Ramos (cell line): Measurements from ENCODE around the gene ZNF143.

ENCODE experiments used
- in situ Hi-C: fragments of 300-500 bp; cut with MboI; formaldehyde crosslinking; loops from one replicate; pipeline ENCODE4 v1.14.3; 2022; ENCODE audit warnings: low sequenced_read_pairs; ENCODE audit not compliant: unreplicated experiment

ZNF143 gene

DNA sequence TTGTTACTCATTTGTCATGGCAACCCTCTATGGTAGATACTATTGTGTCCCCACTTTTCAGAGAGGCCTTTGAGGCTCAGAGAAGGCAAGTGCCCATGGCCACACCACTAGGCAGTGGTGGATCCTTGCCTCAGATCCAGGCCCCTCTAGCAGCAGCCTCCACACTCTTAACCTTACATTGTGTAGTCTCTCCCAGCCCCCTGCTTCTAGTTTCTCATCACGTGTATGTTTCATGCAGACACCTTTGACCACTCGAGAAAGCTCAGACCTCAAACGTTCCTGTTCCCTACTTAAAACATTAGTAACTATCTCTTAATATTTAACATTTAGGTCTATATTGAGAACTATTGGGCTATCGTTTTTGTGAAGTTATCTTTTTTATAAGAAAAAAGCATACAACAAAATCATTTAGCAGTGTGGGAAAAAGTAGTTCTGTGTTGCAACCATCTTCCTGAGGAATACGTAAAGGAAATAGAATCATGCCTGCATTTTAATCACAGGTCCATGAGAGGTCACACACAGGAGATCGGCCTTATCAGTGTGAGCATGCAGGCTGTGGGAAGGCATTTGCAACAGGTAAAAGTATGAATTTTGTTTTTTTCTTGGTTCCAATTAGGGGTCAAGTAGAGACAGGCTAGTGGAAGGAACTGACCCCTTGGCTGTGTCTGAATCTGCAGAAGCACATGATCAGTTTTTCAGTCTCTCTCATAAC lies 35.1 kb downstream of the ZNF143 start:
- in situ Hi-C loops = no loop called here

DNA sequence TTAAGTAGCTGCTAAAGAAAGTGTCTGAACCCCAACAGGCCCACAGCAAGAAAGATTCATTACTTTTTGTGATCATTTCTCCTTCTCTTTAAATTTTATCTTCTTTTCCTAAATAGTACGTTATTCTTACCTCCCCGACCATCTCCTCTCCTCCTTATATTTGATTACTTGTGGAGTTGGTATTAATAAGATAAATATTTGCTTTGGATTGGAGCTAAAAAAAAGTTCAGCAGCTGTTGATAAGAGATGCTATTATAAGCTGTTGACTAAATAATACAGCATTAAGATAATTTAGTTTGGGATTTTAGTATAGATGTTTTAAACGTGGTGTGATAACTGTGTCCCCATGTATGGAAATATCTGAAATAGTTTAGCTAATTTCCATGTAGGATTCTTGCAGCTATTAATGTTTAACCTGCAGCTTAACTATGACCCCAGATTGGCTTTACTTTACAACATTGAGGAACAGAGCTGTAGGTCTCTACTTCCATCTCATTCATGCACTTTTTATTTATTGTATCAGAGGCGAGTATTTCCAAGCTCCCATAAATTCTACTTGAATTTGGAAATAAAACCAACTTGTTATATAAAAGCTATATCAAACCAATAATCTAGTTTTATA lies 37.8 kb downstream of the ZNF143 start:
- in situ Hi-C loops = no loop called here

DNA sequence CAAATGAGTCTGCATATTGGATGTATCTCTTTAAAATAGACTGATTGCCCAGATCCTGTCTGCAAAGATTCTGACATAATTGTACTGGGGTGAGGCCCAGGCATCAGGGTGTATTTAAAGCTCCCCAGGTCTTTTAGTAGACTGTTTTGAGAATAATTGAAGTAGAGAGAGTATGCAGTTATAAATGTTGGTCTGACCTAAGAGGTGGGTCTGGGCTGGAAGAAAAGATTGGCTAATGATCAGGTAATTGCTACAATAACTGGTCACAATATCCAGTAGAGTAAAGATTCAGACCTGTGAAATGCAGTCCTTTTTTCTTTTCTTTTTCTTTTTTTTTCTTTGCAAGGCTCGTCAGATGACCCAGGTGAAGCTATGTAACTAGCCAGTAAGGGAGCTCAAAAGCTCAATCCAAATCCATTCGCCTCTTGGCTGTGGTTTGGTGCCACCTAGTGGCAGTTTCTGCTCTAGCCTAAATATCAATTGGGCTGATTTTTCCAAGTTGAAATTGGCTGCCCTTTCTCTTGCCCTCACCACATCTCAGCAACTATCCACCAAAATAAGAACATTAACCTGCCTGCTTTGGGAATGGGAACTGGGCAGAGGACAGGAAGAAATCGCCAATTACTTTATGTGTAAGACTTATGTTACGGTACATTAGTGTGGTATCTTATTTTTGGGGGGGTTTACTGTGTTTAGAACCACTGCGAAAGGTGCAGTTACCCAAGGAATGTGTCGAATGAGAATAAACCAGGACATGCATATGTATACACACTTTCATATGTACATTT lies 45.9 kb downstream of the ZNF143 start:
- in situ Hi-C loops = loop anchor here (10.0 to 25.0 kb wide), 2 partner anchors 342 to 456 kb away; no protein-coding TSS in a partner anchor

DNA sequence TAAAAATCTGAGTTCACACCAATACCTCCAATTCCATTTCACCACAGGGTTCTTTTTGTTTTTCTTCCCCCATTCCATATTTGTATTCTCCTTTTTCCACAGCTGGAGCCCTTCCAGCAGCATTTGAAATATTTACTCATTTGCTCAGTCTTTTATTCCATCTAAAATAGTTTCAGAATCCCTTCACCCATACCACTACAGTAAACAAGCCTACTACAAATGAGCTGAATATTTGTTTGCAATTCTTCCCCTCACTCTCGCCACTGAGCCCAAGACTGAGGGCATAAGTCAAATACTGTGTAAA lies 46.4 kb downstream of the ZNF143 start:
- in situ Hi-C loops = loop anchor here (10.0 to 25.0 kb wide), 2 partner anchors 342 to 455 kb away; no protein-coding TSS in a partner anchor

DNA sequence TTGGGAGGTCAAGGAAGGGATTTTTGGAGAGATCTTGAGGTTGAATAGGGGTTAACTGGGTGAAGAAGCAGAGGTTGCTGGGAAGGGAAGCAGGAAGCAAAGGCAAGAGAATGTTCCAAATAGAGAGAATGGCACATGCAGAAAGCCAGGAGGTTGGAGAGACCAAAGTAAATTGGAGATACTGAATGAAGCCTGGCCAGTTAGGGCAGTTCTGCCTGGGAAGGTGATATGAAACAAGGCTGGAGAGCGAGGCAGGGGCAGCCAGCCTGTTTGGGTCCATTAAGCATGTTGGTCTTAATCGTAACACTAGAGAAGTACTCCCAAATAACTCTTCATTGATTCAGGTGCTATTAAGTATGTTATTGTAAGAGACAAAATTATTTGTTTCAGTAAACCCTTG lies 48.2 kb downstream of the ZNF143 start:
- in situ Hi-C loops = loop anchor here (10.0 to 25.0 kb wide), 2 partner anchors 344 to 453 kb away; no protein-coding TSS in a partner anchor

DNA sequence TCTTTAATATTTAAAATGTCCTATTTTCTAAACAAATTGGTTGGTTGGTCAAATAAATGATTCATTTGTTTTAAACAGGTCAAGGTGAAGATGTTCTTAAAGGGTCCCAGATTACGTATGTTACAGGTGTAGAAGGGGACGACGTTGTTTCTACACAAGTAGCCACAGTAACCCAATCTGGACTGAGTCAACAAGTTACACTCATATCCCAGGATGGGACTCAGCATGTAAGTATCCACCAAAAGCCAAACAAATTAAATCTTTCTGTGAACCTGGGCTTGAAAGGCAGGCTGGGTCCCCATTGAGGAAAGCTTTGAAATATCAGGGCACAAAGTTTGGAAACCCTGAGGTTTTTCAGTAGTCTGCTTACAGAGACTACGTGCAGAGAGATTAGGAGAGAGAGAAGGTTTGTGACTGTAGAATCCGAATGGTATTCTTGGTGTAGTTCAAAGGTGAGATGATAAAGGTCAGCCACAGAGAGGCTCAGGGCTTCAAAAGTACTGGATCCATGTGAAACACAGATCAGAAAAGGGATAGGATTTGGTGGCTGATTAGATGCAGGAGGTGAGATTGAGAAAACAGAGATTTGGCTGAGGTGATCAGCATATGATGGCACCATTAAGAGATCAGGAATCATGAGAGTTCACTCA lies 51.7 kb downstream of the ZNF143 start:
- in situ Hi-C loops = loop anchor here (25.0 kb wide), 1 partner anchor 450 kb away; no protein-coding TSS in a partner anchor

DNA sequence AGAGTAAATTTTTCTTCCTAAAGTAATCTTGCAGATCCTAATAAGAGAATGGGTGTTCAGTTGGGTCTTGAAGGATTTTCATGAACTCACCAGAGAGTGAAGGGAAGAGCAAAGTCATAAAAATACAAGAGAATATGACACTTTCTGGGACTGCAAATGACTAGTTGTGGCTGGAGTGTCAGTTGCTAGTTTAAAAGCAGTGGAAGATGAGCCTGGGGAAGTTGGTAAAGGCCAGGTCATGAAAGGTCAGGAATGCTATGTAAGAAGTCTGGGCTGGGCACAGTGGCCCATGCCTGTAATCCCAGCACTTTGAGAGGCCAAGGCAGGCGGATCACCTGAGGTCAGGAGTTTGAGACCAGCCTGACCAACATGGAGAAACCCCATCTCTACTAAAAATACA lies 53.8 kb downstream of the ZNF143 start:
- in situ Hi-C loops = loop anchor here (25.0 kb wide), 1 partner anchor 448 kb away; no protein-coding TSS in a partner anchor

DNA sequence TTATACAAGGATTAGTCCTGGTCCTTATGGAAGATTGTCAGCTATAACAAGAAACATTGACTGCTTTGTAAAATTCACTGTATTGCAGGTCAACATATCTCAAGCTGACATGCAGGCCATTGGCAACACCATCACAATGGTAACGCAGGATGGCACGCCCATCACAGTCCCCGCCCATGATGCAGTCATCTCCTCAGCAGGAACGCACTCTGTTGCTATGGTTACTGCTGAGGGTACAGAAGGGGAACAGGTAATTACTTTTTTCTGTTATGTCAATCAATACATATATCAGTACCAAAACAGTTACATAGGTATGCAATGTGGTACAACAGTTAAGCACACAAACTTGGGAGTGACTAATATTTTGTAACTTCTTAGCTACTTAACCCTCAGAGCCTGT lies 55.3 kb downstream of the ZNF143 start:
- in situ Hi-C loops = loop anchor here (25.0 kb wide), 1 partner anchor 446 kb away; no protein-coding TSS in a partner anchor

DNA sequence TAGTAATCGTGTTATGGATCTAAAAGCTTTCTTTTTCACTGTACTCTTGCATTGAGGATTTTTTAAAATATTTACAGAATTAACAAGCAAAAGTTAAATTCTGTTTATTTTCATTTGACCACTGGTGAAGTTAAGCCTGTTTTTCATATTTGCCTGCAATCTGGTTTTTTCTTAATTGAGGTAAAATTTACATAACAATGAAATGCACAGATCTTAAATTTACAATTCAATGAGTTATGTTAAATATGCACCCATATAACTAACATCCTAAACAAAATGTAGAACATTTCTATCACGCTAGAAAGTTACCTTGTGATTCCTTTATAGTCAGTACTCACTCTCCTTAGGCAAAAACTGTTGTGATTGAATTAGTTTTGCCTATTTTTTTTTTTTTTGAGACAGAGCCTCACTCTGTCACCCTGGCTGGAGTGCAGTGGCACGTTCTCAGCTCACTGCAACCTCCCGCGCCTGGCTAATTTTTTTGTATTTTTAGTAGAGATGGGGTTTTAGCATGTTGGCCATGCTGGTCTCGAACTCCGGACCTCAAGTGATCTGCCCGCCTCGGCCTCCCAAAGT lies 58.1 kb downstream of the ZNF143 start:
- in situ Hi-C loops = loop anchor here (25.0 kb wide), 1 partner anchor 443 kb away; no protein-coding TSS in a partner anchor

DNA sequence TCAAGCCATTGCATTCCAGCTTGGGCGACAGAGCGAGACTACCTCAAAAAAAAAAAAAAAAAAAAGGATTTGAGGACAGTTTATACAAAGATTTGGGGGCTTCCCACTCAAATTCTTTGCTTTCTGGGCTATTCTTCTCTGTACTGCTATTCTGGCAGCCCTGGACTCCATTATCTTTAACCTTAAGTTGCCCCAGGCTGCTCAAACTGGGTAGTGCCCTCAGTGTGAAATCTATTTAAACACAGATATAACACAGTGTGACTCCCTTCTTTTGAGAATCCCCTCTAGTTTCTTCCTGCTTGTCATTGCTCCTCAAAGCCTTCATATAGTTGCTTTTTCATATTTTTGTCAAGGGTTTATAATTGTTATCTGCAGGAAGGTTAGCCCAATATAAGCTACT lies 63.2 kb downstream of the ZNF143 start:
- in situ Hi-C loops = loop anchor here (25.0 kb wide), 1 partner anchor 438 kb away; no protein-coding TSS in a partner anchor

DNA sequence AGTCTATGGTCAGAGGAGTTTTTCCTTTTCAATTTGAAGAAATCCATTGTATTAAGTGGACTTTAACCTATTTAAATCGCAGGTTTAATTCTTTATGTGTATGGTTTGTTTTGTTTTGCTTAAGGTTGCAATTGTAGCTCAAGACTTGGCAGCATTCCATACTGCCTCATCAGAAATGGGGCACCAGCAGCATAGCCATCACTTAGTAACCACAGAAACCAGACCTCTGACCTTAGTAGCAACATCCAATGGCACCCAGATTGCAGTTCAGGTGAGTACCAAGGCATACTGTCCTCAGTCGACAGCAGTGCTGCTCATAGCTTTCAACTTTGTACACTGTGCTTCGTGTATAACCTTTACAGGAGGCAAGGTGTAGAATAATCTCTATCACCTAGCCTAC lies 64.3 kb downstream of the ZNF143 start:
- in situ Hi-C loops = no loop called here

DNA sequence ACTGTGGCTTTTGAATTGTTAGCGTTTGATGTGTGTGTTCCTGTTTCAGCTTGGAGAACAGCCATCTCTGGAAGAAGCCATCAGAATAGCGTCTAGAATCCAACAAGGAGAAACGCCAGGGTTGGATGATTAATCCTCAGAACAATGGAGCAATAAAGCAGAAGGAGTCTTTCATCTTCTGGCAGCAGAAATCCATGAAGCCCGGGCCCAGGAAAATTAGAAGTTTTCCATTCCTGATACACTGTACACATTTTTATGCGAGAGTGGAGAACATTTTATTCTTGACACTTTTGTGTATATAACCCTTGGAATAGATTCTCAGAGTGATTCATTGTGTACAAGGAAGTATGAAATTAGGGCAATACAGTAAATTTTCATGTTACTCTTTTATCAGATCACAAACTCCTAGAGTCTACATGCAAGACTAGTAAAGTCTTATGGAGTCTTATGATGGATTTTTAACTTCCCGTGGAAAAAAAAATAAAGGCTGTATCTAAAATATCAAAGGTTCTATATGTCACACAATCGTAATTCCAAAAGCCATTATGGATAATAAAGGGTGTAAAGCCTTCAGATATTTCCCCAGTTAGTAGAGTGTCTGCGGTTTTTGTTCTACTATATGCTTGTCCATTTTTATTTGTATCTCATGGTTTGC lies 66.8 kb downstream of the ZNF143 start:
- in situ Hi-C loops = no loop called here

DNA sequence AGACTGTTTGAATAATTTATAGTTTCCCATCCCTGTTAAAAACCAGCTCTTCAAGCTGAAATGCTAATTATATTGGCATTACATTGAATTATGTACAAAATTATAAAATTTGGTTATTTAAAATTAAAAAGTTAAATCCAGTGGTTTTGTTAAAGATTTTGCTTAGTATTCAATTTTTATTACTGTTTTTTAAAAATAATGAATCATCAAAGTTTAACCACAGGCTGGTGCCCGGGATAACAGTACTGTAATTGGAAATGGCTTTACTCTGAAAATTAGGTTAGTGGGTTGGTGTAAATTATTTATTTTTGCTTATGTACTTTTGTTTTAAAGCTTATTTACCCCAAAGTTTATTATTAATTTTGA lies 67.3 kb downstream of the ZNF143 start:
- in situ Hi-C loops = no loop called here

DNA sequence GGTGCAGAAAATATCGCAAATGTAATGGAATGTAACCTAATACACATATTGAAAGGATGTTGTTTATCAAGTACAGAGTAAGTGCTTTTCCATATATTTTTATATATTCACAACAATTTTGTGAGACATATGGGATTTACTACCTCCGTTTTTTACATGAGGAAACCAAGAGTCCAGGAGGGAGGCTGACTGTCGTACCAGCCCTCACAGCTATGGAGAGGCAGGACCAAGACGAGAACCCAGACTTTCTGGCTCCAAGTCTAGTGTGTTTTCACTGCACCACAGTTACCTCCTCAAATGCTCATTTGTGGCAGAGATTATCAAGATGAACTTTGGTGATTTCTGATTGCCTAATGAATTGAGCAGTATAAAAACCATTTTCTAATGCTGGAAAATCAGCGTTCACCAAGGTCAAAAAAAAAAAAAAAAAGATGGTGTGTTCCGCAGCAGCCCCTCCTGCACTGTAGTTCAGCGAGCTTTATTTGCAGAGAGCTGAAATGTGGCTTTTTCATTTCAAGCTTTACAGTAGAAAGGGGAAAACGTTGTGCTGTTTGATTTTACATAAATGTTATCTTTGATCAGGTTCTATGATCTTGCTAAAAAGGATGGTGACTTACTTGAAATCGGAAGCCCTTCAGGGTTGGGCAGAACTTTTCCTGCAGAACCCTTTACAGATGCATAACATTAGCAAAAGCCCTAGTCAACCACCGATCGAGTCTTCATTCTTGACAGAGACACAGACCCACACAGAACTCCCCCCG lies 67.9 kb downstream of the ZNF143 start:
- in situ Hi-C loops = no loop called here

DNA sequence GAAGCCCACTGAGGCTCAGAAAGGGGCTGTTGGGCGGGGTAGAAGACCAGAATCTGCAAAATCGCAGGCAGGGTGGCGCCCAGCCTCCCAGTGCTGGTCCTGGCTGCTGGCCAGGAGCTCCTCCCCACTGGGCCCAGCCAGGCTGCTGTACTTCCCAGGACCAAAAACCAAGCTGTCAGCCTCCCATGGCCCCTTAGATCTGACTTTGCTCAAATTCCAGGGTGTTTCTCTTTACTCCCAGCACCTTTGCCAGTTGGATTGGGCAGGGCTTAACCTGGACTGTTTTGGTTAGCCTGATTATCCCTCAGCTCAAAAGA lies 68.5 kb downstream of the ZNF143 start:
- in situ Hi-C loops = no loop called here

DNA sequence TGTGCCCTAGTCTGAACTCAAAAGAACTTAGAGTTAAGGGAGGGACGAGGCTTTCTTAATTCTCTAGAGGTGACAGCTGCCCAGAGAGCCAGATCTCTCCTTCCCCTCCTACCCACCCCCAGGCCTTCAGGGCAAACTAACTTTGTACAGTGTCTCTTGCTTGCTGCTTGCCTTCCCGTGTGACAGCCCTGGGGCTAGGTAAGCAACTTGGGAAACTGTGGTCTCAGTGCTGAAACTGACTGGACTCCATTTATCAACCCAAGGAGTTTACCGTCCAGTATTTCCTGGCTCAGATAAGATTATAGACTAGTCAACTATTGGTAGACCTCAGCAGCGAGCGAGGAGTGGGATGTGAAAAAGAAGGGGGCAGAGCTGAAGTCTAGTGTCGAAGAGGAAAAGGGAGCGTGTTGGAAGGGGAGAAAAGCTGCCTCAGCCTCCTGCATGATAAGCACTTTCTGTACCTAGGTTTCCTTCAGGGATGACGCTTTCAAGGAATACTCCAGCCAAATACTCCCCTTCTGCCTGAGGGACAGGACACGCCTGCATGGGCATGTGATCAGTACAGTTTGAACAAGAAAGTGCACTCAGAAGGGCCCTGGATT lies 69.3 kb downstream of the ZNF143 start:
- in situ Hi-C loops = loop anchor here (10.0 kb wide), 1 partner anchor 325 kb away; no protein-coding TSS in a partner anchor

DNA sequence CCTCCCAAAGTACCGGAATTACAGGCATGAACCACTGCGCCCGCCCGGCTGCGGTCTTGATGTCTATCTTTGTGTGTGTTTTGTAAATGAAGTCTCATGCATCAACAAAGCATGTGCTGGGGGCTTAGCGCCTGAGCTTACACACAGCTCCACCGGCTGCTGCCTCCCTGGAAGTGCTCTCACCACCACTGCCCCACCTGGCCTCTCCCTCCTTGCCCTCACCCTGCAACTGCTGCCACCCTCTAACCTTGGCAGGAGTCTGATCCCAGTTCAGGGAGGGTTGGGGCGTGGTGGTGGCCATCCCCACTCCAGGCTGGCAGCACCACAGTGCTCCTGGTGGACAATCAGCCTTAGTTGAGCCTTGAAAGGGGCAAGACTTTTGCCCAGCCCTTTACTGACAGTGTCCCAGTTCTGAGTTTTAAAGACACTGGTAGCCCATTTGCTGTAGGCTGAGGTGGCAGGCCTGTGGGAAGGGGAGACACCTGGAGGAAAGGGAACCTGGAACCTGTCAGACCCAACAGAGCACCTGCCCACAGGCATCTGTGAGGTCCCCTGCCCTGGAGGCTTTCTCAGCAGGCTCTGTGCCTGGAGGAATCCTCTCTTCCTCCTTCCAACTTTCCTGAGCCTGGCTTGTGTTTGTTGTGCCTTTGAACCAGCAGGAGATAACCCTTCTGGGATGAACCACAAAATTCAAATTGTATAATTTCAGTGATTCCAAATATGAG lies 70.3 kb downstream of the ZNF143 start:
- in situ Hi-C loops = loop anchor here (10.0 kb wide), 1 partner anchor 324 kb away; no protein-coding TSS in a partner anchor

DNA sequence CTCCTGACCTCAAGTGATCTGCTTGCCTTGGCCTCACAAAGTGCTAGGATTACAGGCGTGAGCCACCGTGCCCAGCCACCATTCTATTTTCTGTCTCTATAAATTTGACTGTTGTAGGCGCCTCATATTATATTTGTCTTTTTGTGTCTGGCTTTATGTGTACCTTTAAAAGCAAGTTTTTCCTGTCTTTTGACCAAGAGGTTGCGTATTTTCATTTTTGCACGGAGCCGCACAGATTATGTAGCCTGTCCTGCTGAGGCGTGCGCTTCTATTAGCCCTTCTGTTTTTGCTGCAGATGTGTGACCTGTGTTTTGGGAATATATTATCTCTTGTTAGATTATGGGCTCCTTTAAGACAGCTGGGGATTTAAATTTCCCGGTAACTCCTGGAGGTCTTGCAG lies 72.2 kb downstream of the ZNF143 start:
- in situ Hi-C loops = loop anchor here (10.0 kb wide), 1 partner anchor 322 kb away; no protein-coding TSS in a partner anchor
